K562 (cell line): ENCODE results near the gene SCYL1. TPM values are rescaled to one million over a fixed set of nuclear protein-coding genes. Genes with fewer than 3 reads are reported as not detected.

Experiments
- ASH1L ChIP-seq: fragments of 450-650 bp; IDR thresholded peaks from 2 replicates; pipeline ENCODE4 v1.6.1; 2018; ENCODE audit warnings: borderline replicate concordance, mild to moderate bottlenecking, low read depth; ENCODE audit not compliant: partially characterized antibody
- ATF3 ChIP-seq, 2 experiments: fragments of 450-650 bp in 1 of 2; sonication (generic) in 1 of 2; formaldehyde crosslinking in 1 of 2; IDR thresholded peaks in 1 of 2; conservative IDR thresholded peaks in 1 of 2; 2 replicates each; pipeline versions ENCODE4 v1.6.1 to v1.8.1; 2016 to 2023; ENCODE audit warnings: mild to moderate bottlenecking in 2 of 2, moderate library complexity in 2 of 2, inconsistent platforms in 1 of 2, missing genetic modification reagents in 1 of 2
- CBFA2T3 ChIP-seq: fragments of 450-650 bp; IDR thresholded peaks from 2 replicates; pipeline ENCODE4 v1.6.1; 2017
- CHD1 ChIP-seq: fragments of 200-600 bp; sonication (generic); IDR thresholded peaks from one replicate; pipeline ENCODE4 v1.6.1; 2012; ENCODE audit warnings: mild to moderate bottlenecking, moderate library complexity, low read length, inconsistent platforms
- DIDO1 ChIP-seq: fragments of 450-650 bp; IDR thresholded peaks from 2 replicates; pipeline ENCODE4 v1.6.1; 2016; ENCODE audit warnings: low read depth, missing biosample characterization, missing genetic modification characterization
- FOXJ3 ChIP-seq: sonication (generic); formaldehyde crosslinking; IDR thresholded peaks from 2 replicates; pipeline ENCODE4 v1.4.0; 2020; ENCODE audit warnings: mild to moderate bottlenecking, missing genetic modification reagents
- HIVEP1 ChIP-seq: fragments of 250-450 bp; sonication (Bioruptor Pico); IDR thresholded peaks from 2 replicates; pipeline ENCODE4 v1.4.0; 2020; ENCODE audit warnings: mild to moderate bottlenecking
- LCOR ChIP-seq: sonication (generic); formaldehyde crosslinking; IDR thresholded peaks from 2 replicates; pipeline ENCODE4 v1.8.0; 2022; ENCODE audit warnings: mild to moderate bottlenecking, missing genetic modification reagents
- NONO ChIP-seq, 2 experiments: fragments of 200-400 bp in 1 of 2; fragments of 450-650 bp in 1 of 2; formaldehyde crosslinking in 1 of 2; IDR thresholded peaks; 2 replicates each; pipeline ENCODE4 v1.6.1; 2017; ENCODE audit warnings: low read depth in 2 of 2, mild to moderate bottlenecking in 2 of 2, moderate library complexity in 2 of 2, low read length in 1 of 2
- NR2C2 ChIP-seq, 2 experiments: fragments of 200-800 bp in 1 of 2; sonication (Bioruptor generic) in 1 of 2; sonication (generic) in 1 of 2; formaldehyde crosslinking in 1 of 2; IDR thresholded peaks; 2 replicates each; pipeline versions ENCODE4 v1.6.1 to v1.8.0; 2016 to 2022; ENCODE audit warnings: mild to moderate bottlenecking in 1 of 2, missing compliant biosample characterization in 1 of 2, missing genetic modification characterization in 1 of 2, missing genetic modification reagents in 1 of 2
- PTBP1 ChIP-seq: fragments of 200-400 bp; formaldehyde crosslinking; IDR thresholded peaks from 2 replicates; pipeline ENCODE4 v1.6.1; 2017; ENCODE audit warnings: low read depth, low read length
- PYGO2 ChIP-seq: fragments of 450-650 bp; IDR thresholded peaks from 2 replicates; pipeline ENCODE4 v1.6.1; 2016; ENCODE audit warnings: mild to moderate bottlenecking, missing genetic modification characterization, moderate library complexity, missing compliant biosample characterization
- SNIP1 ChIP-seq: fragments of 450-650 bp; IDR thresholded peaks from 2 replicates; pipeline ENCODE4 v1.7.1; 2017; ENCODE audit warnings: low read depth, mild to moderate bottlenecking
- SNRNP70 ChIP-seq: fragments of 200-400 bp; formaldehyde crosslinking; optimal IDR thresholded peaks from 2 replicates; pipeline ENCODE3; 2017; ENCODE audit warnings: low read depth, low read length
- STAT5A ChIP-seq: IDR thresholded peaks from 2 replicates; pipeline ENCODE4 v1.6.1; 2012; ENCODE audit warnings: low read length, inconsistent platforms, borderline replicate concordance
- TAF1 ChIP-seq: IDR thresholded peaks from 2 replicates; pipeline ENCODE4 v1.6.1; 2011; ENCODE audit warnings: mild to moderate bottlenecking, low read length, moderate library complexity; ENCODE audit not compliant: insufficient read depth, control insufficient read depth, severe bottlenecking; ENCODE audit errors: extremely low read depth
- TAF15 ChIP-seq: fragments of 200-400 bp; formaldehyde crosslinking; IDR thresholded peaks from 2 replicates; pipeline ENCODE4 v1.6.1; 2017; ENCODE audit warnings: mild to moderate bottlenecking, low read depth, low read length, moderate library complexity
- ZBTB9 ChIP-seq: fragments of 450-650 bp; formaldehyde crosslinking; IDR thresholded peaks from 2 replicates; pipeline ENCODE4 v1.4.0; 2020; ENCODE audit warnings: mild to moderate bottlenecking, moderate library complexity
- ZC3H11A ChIP-seq: IDR thresholded peaks from 2 replicates; pipeline ENCODE4 v1.6.1; 2012; ENCODE audit warnings: low read depth, low read length, improper control_type of control experiment
- ZNF143 ChIP-seq: sonication (generic); formaldehyde crosslinking; IDR thresholded peaks from 2 replicates; pipeline ENCODE4 v1.9.0; 2022; ENCODE audit warnings: mild to moderate bottlenecking, missing genetic modification reagents
- ZNF212 ChIP-seq: fragments of 450-650 bp; formaldehyde crosslinking; IDR thresholded peaks from 2 replicates; pipeline ENCODE4 v1.4.0; 2020; ENCODE audit warnings: mild to moderate bottlenecking
- ZNF282 ChIP-seq: sonication (generic); formaldehyde crosslinking; IDR thresholded peaks from 2 replicates; pipeline ENCODE4 v1.8.1; 2023; ENCODE audit warnings: missing genetic modification reagents
- ZNF639 ChIP-seq, 2 experiments: fragments of 200-800 bp in 1 of 2; sonication (Bioruptor generic) in 1 of 2; sonication (generic) in 1 of 2; formaldehyde crosslinking in 1 of 2; IDR thresholded peaks in 1 of 2; conservative IDR thresholded peaks in 1 of 2; 2 replicates each; pipeline versions ENCODE4 v1.5.0 to v1.6.1; 2016 to 2020; ENCODE audit warnings: missing compliant biosample characterization in 1 of 2, missing genetic modification characterization in 1 of 2, missing genetic modification reagents in 1 of 2
- ZNF76 ChIP-seq: fragments of 250-450 bp; sonication (Bioruptor Pico); IDR thresholded peaks from 2 replicates; pipeline ENCODE4 v1.4.0; 2020; ENCODE audit warnings: mild to moderate bottlenecking, moderate library complexity, borderline replicate concordance
- ZSCAN32 ChIP-seq: fragments of 450-650 bp; formaldehyde crosslinking; IDR thresholded peaks from 2 replicates; pipeline ENCODE4 v1.4.0; 2020; ENCODE audit warnings: mild to moderate bottlenecking, moderate library complexity
- polyA plus RNA-seq, 8 experiments: library from polyadenylated mRNA; depleted of rRNA in 4 of 8; stranded (reverse) in 5 of 8; unstranded in 3 of 8; fragments of >200 nt; fragmentation: Nextera tagmentation in 2 of 8; fragmentation: Illumina TruSeq in 1 of 8; extraction: Ambion mirVana in 2 of 8; extraction: Trizol in 1 of 8; gene quantifications; 2 replicates each; pipeline versions ENCODE4 v1.2.1 to v1.2.3, GENCODE V29; 2011 to 2014; ENCODE audit warnings: inconsistent platforms in 1 of 8, missing spikeins in 1 of 8
- total RNA-seq, 7 experiments: library from RNA; depleted of rRNA in 6 of 7; stranded (reverse); fragments of >200 nt in 6 of 7; fragmentation: Illumina TruSeq in 2 of 7; extraction: Trizol in 2 of 7; gene quantifications; 2 replicates each; pipeline versions ENCODE4 v1.2.1 to v1.2.3, GENCODE V29; 2011 to 2021; ENCODE audit warnings: low replicate concordance in 1 of 7

The SCYL1 gene
- total and polyA plus RNA-seq, 9 of the 15 experiments (the other 6 are each of a cell fraction or from before 2014, with no cell fraction given) = 1.9 to 145 (median 57.6) TPM

GRCh38 chr11:65574811-65575567 is 50.1 kb downstream of the SCYL1 start (continued):
- TF ChIP-seq DIDO1 (no peak), CBFA2T3 (peak; percentile 97), ZNF639 (CRISPR knock-in tag; conservative IDR thresholded peaks at IDR 0.05 in 1 of 2, IDR thresholded peaks at IDR 0.05 in 1 of 2) (no peak), LCOR (no peak), ZC3H11A (no peak), ZNF76 (no peak), TAF1 (peak; percentile 37), TAF15 (no peak), CHD1 (no peak), ZNF143 (CRISPR knock-in tag) (no peak), ZBTB9 (CRISPR knock-in tag) (no peak), STAT5A (peak; percentile 83), PTBP1 (peak; percentile 95), ZNF212 (no peak), NR2C2 (CRISPR knock-in tag; IDR thresholded peaks at IDR 0.05) (0 out of 2 replicates have a peak, but pooled peaks have one; percentile 7), NR2C2 (tag; IDR thresholded peaks at IDR 0.05) (no peak), ASH1L (peak; percentile 32), PYGO2 (tag) (no peak; the same call in 1 of the 2 replicates), ZNF282 (no peak), HIVEP1 (CRISPR knock-in tag) (no peak), ATF3 (IDR thresholded peaks at IDR 0.05) (peak; percentile 13; the same call in 1 of the 2 replicates), ATF3 (CRISPR knock-in tag; conservative IDR thresholded peaks at IDR 0.05) (peak; percentile 68), FOXJ3 (no peak), NONO (IDR thresholded peaks at IDR 0.05; ENCODE audit: low read depth in 2 of 2, low read length in 1 of 2) (peak in 1 of 2 experiments; percentile 7; a peak in 1 of 4 replicates), ZSCAN32 (CRISPR knock-in tag) (no peak), SNIP1 (no peak), SNRNP70 (no peak)
